SKM-1 (cell line): ENCODE results near the gene KLC1.

ENCODE experiments used
- DNase-seq: peaks from one replicate; lab custom pipeline; 2025; ENCODE audit not compliant: unreplicated experiment; lab: John Stamatoyannopoulos, UW

Gene KLC1

GRCh38 chr14:103716091-103716801 is 87.2 kb downstream of the KLC1 start:
- no peak for DNase-seq

DNA sequence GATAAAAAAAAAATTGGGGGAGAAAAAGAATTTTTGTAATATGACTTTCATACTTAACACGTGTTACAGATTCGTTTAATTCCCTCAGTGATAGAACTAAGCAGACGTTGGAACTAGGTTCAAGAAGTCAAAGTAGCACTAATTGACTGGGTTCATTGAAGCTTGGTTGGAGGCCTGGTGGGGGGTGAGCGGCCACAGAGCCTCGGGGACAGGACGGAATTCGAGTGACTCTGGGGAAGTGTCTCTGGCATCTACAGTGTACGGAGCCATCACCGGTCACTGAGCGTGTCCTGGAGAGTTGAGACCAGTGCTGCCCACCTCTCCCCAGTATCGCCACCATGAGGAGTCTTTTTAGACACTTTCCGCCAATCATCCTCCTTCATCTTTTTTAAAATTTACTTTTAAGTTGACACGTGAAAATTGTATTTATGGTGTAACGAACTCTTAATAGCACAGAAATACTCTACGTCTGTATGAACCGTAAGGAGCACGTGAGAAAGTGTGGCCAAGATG is 87.9 kb downstream of the KLC1 start:
- DNase-seq, result no peak

DNA sequence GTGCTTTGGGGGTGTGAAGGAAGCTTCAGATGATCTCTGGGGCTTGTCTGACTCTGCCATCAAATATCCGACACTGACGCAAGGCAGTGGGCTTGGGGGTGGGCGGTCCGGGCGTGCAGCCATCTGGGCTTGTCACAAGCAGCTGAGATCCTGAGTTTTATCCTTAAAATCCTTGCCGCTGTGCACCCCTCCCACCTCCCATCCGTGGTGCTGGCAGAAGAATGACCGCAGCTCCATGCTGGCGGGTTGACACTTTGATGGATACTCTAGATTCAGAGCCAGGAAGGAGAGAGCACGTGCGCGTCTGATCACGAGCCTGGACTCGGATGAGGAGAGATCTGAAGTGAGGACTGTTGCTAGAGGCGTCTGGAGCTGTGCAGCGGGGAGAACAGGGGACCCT is 89.6 kb downstream of the KLC1 start:
- DNase-seq, result no peak

- no peak for DNase-seq
These were observed 90.7 kb downstream of the KLC1 start for GRCh38 chr14:103719751-103720150.

- DNase-seq, result no peak
These were observed 92.5 kb downstream of the KLC1 start for GRCh38 chr14:103721334-103722120.

GRCh38 chr14:103723748-103724081 is 94.7 kb downstream of the KLC1 start:
- DNase-seq, result no peak

DNA sequence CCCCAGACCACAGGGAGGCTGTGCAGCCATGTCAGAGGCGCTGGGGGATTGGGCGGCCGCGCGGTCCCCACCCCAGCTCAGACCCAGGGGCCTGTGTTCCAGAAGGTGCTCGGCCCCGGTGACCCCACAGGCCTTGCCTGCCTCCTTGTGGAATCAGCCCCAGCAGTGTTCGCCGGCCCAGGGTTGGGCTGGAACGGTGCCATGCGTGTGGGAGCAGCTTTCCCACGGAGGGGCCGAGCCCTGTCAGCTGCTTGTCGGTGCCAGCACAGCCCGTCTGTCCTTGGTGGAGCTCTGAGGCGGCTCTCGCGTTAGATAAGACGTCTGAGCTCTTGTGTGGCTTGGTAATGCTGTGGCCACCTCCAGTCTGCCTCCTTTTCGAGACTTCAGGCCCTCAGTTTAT is 95.1 kb downstream of the KLC1 start:
- no peak for DNase-seq

DNA sequence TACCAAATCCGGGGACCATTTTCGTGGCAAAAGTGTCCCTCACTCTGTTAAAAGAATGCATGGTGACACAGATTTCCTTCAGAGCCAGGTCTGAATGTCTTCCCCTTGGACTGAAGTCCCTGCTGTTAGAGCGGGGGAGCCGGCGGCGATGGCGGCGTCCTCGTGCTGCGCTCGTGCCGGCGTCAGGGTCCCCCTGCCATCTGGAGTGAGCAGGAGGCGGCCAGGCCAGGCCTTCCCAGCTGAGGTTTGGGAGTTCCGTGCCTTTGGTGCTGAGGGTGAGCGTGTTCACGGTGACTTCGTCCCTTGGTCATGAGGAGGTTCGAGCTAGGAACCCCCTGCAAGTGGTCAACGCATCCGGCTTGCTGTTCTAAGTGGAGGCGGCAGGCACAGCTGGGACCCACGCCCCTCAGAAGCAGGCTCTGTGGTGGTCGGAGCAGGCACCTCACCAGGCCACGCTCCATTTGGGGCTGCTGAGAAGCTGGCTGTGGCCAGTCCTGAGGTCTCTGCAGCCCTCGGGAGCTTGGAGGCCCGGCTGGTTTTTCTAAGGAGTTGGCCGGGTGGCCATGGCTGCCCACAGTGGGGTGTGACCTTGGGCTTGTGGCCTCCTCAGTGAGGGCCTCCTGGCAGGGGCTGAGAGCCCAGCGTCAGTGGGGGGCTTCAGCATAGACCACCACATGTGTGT is 96.1 kb downstream of the KLC1 start:
- DNase-seq, result no peak

- no peak for DNase-seq
These were observed 96.9 kb downstream of the KLC1 start for GRCh38 chr14:103725739-103726395.

DNA sequence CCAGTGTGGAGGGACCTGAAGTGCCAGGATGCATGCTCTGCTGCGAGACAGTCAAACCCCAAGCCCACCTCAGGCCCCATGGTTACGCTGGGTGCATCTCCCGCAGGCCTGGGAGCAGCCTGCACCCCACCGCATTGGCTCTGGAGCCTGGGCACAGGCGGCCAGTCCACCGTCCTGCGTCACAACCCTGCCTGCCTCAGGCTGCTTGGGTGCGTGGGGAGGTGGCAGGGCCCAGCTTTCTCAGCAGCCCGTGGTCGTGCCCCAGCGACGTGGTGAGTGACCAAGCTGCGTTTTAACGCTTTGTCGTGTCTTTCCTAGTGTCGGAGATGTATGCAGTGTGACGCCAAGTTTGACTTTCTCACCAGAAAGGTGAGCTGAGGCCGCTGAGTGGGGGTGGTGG is 97.5 kb downstream of the KLC1 start:
- DNase-seq, result no peak

DNA sequence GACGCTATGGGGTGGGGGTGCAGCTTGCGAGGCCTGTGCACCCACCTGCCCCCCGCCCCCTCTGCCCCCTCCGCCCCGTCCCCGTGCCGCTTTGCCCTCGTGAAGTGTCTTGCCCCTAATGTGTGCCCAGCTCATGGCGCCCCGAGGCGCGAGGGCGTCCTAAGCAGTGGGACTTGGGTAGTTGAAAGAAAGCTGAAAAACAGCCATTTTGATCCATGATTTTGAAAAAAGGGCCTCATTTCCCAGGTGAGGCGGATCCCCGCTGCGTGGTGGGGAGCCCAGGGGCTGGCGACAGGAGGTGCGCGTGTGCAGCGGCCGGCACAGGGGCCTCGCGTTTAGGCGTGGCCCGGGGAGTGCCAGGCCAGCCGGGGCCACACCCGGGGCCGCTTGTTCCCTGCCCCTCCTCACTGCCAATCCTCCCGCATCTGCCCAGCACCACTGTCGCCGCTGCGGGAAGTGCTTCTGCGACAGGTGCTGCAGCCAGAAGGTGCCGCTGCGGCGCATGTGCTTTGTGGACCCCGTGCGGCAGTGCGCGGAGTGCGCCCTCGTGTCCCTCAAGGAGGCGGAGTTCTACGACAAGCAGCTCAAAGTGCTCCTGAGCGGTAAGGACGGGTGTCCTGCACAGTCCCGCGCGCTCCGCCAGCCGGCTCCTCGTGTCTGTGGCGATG is 98.4 kb downstream of the KLC1 start:
- DNase-seq, result no peak

GRCh38 chr14:103728141-103728540 is 99.1 kb downstream of the KLC1 start:
- no peak for DNase-seq

DNA sequence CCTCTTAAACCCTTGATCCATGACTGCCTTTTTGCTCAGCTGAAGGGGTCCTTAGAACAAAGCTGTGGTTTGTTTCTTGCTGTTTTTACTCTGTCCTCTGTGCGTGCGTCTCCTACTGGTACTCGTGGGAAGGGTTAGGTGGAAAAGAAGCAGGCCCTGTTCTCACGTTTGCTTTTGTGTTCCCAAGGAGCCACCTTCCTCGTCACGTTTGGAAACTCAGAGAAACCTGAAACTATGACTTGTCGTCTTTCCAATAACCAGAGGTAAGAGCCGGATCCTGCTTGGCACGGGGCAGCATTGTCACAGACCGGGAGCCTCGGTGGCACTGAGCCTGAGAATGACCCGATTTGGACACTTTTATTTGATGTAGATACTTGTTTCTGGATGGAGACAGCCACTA is 99.7 kb downstream of the KLC1 start:
- DNase-seq, result no peak

DNA sequence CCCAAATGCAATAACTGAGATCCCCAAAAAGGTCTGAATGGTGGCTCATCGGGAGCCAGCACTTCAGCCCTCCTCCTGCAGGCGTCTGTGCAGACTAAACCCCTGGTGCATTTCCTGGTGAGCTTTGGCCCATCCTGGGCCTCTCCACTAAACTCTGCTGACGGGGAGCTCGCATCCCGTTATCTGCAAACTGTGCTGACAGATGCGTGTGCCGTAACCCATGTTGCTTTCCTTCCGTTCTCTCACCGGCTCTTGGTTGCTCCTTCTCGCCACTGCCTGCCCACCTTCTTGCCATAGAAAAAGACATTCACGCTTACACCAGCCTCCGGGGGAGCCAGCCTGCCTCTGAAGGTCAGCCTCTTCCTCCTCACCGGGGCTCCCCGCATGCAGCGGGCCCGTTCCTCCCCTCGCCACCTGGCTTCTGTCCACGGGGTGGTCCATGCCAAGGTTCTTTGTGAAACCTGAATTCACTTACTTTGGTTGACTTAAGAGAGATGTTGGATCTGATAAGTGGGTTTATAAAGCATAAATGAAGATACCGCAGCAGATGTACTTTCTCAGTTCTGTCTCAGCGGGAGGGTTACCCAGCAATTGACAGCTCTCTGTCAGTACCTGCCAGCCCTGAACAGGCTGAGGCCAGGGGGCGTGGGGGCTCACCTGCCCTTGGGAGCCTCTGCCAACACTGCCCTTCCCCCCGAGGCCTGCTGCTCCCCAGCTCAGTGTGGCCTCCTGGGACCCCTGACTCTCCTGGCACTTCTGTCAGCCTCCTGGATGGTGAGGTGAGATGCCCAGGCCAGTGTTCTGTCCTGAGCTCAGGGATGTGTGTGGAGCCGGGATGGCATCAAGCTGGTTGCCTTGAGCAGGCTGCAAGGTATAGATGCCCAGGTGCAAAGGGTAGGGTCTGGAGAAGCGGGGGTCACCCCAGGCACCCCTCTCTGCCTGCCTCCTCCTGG is 100.8 kb downstream of the KLC1 start:
- DNase-seq, result no peak

DNA sequence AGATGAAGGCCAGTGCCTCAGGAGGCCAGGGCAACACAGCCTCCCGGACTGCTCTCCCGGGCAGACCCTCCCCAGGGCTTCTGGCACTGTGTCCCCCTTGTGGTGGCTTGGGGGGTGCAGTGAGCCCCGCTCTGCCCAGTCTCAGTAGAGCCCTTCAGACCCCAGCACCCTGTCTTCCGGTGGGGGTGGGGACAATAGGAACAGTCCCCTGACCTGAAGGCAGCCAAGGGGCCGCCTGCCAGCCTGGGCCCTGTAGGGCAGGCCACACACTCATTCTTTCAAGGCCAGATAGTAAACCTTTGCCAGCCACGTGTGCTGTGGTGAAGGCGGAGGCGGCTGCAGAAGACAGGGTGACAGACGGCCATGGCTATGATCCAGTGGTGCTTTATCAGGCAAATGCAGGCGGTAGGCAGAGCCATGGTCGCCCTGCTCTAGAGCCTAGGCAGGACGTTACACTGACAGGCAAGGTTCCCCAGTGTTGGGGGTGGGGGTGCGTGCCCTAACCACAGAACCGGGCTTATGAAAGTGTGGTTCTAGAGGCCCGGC is 101.6 kb downstream of the KLC1 start:
- DNase-seq, result no peak

DNA sequence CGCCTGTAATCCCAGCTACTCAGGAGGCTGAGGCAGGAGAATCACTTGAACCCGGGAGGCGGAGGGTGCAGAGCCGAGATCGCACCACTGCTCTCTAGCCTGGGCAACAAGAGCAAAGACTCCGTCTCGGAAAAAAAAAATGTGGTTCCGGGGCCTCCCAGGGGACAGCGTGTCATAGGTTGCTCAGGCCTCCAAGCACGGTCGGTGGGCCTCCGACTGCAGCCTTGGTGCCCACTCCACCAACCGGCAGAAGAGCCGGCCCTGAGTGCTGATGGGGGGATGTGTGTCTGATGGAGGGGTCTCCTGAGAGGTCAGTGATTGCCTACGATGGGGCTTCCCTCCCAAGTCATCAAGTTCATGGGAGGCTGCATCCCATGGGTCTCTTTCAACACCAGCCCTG is 102.5 kb downstream of the KLC1 start:
- DNase-seq, result no peak

DNA sequence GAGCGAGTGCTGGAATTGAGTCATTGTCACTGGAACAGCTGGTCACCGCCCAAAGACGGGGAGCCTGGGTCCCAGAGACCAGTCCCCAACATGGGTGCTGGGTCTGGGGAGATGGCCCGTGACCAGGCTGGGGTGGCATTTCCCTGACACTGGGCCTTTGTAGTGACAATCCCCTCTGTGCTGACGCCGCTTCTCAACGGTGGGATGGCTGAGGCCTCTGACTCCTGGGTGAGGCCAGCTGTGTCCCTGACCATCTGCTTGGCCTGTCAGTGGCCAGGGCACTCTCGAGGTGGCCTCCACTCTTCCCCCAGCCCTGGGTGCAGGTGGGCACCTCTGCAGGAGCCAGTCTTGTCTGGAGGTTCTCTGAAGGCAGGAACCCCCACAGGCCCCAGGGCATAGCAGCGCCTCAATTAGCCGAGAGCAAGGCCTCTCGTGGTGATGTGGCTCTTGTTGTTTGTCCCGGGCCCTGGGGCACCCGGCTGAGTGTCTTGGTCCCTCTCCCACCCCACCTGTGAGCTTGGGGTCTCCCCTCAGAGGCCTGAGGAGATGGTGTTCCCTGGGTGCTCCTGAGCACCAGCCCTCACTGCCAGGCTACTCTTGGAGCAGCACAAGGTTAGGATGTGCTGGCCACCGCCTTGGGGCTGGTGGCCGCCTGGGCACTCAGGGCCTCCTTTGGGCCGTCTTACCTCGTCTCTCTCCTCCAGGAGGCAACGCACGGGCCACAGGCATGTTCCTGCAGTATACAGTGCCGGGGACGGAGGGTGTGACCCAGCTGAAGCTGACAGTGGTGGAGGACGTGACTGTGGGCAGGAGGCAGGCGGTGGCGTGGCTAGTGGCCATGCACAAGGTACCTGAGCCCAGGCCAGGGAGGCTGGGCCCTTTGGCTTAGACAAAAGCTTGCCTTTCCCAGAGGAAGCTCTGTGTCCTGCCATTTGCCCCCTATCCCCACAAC is 103.2 kb downstream of the KLC1 start:
- no peak for DNase-seq

- DNase-seq, result no peak
These were observed 104.0 kb downstream of the KLC1 start for GRCh38 chr14:103732868-103733620.
